NCI-H1092 treated with DMSO at 0.1 percent for 48 hours (cell line): ENCODE data around the gene SRSF5.

ENCODE experiments used
- DNase-seq: peaks from one replicate; lab custom pipeline; 2025; lab: John Stamatoyannopoulos, UW

Gene SRSF5

GRCh38 chr14:69770559-69770958, 3.6 kb downstream of the SRSF5 start:
- DNase-seq, result no peak

- DNase-seq, result no peak
Measured at GRCh38 chr14:69771136-69771535, 4.2 kb downstream of the SRSF5 start.

- DNase-seq, result no peak
Measured at GRCh38 chr14:69772082-69773017, 5.4 kb downstream of the SRSF5 start.

GRCh38 chr14:69773571-69774276, 6.8 kb downstream of the SRSF5 start:
- DNase-seq, result no peak

- no peak for DNase-seq
Measured at GRCh38 chr14:69775012-69775411, 8.1 kb downstream of the SRSF5 start.

GRCh38 chr14:69776875-69777453, 10.0 kb downstream of the SRSF5 start:
- no peak for DNase-seq

GRCh38 chr14:69779088-69779487, 12.1 kb downstream of the SRSF5 start:
- no peak for DNase-seq

- no peak for DNase-seq
Measured at GRCh38 chr14:69780092-69780491, 13.2 kb downstream of the SRSF5 start.

GRCh38 chr14:69780952-69781351, 14.0 kb downstream of the SRSF5 start:
- no peak for DNase-seq

GRCh38 chr14:69784942-69785341, 18.0 kb downstream of the SRSF5 start:
- no peak for DNase-seq

- no peak for DNase-seq
Measured at GRCh38 chr14:69786603-69787002, 19.7 kb downstream of the SRSF5 start.

GRCh38 chr14:69789118-69789640, 22.2 kb downstream of the SRSF5 start:
- DNase-seq, result no peak

- no peak for DNase-seq
Measured at GRCh38 chr14:69792887-69793421, 26.0 kb downstream of the SRSF5 start.

- no peak for DNase-seq
Measured at GRCh38 chr14:69794791-69795190, 27.8 kb downstream of the SRSF5 start.

GRCh38 chr14:69795691-69796090, 28.7 kb downstream of the SRSF5 start:
- no peak for DNase-seq

- DNase-seq, result no peak
Measured at GRCh38 chr14:69796797-69797500, 30.0 kb downstream of the SRSF5 start, which contains the start of gene SLC10A1. Gene SLC10A1 (minus strand): TSS chr14:69797241. CDS start chr14:69797155, 86 bp downstream.

- DNase-seq, result no peak
Measured at GRCh38 chr14:69797573-69798338, 30.8 kb downstream of the SRSF5 start.

GRCh38 chr14:69798339-69798735, 31.4 kb downstream of the SRSF5 start:
- no peak for DNase-seq

GRCh38 chr14:69803753-69804152, 36.8 kb downstream of the SRSF5 start:
- no peak for DNase-seq

GRCh38 chr14:69804902-69805301, 38.0 kb downstream of the SRSF5 start:
- no peak for DNase-seq

GRCh38 chr14:69807192-69807591, 40.2 kb downstream of the SRSF5 start:
- no peak for DNase-seq
